Occipital lobe (tissue), 2 donors: Measurements from ENCODE around the gene WDR86. TPM values are rescaled to one million over a fixed set of nuclear protein-coding genes. Genes with fewer than 3 reads are reported as not detected.

Source experiments
- DNase-seq: peaks from one replicate; lab custom pipeline; 2025; lab: John Stamatoyannopoulos, UW
- total RNA-seq: library from RNA; depleted of rRNA; stranded (reverse); fragments of >200 nt; gene quantifications from one replicate; pipeline ENCODE4 v1.2.3, GENCODE V29; 2014

Gene WDR86
- total RNA-seq, 1 donor from 2014 or later, result 50.2 TPM

- no peak for DNase-seq
Measured at GRCh38 chr7:151406886-151407583, 2.8 kb downstream of the WDR86 start.

- DNase-seq, result no peak
Measured at GRCh38 chr7:151406051-151406875, 3.6 kb downstream of the WDR86 start.

GRCh38 chr7:151405588-151405987 is 4.2 kb downstream of the WDR86 start:
- DNase-seq, result no peak

DNA sequence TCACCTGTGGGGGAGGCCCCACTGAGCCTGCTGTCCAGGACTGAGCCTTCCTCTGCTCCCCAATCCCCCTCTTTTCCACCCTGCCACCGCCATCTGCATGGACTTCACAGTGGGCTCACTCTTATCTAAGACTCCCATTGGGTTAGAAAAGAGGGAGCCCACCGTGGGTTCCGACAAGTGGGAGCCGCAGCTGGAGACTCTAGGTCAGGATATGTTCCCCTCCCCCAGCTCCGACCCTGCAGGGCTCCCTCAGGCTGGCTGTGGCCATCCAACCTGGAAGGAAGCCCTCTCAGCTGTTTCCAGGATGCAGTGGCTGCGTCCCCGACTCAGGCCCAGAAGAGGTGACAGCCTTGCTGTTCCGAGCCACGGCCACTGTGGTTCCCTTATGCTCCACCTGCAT is 4.8 kb downstream of the WDR86 start:
- DNase-seq, result no peak

- no peak for DNase-seq
Measured at GRCh38 chr7:151404216-151405011, 5.4 kb downstream of the WDR86 start.

- no peak for DNase-seq
Measured at GRCh38 chr7:151403764-151404163, 6.1 kb downstream of the WDR86 start.

GRCh38 chr7:151402029-151402835 is 7.6 kb downstream of the WDR86 start:
- no peak for DNase-seq

GRCh38 chr7:151400626-151401315 is 9.1 kb downstream of the WDR86 start:
- DNase-seq, result no peak

- DNase-seq, result no peak
Measured at GRCh38 chr7:151399906-151400305, 9.9 kb downstream of the WDR86 start.

DNA sequence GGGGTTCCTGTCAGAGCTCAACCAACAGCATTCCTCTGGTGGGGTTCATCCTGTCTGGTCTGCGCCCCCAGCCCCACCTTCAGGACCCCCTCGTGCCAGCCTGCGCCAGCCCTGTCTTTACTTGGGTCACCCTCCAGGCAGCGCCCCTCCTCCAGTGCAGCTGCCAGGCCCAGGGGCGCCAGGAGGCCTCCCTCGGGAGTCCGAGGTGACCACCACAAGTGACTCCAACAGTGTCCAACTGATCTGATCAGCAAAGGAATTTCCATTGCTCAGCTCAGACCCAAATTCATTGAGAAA is 10.6 kb downstream of the WDR86 start:
- no peak for DNase-seq

DNA sequence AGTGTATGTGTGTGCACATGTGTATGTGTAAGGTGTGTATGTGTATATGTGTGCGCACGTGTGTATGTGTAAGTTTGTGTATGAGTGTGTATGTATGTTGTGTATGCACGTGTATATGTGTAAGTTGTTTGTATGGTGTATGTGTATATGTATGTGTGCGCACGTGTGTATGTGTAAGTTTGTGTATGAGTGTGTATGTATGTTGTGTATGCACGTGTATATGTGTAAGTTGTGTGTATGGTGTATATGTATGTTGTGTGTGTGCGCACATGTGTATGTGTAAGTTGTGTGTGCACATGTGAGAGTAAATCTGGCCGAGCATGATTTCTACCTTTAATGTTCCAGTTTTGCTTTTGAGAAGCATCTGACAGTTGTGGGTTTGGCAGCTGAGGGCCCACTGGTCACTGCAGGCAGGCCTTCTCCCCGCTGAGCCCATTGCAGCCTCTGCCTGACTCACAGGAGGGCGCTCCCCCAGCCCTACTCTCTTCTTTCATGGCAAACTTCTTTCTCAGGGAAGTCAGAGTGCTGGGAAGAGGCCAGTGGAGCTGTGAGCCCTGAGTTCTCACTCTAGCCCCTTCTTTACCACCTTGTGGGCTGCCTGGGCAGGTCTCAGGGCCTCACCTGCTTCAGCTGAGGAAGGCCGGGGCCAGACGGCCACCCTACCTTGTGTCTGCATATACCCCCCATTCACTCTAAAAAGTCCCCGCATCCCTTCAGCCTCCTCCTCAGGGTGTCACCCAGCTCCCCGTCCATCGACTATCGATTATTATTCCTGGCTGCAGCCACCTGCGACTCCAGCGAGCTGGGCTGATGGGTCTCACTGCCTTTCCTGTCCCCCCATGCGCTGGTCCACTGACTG is 11.2 kb downstream of the WDR86 start:
- no peak for DNase-seq

- DNase-seq, result no peak
Measured at GRCh38 chr7:151397026-151397425, 12.8 kb downstream of the WDR86 start.

DNA sequence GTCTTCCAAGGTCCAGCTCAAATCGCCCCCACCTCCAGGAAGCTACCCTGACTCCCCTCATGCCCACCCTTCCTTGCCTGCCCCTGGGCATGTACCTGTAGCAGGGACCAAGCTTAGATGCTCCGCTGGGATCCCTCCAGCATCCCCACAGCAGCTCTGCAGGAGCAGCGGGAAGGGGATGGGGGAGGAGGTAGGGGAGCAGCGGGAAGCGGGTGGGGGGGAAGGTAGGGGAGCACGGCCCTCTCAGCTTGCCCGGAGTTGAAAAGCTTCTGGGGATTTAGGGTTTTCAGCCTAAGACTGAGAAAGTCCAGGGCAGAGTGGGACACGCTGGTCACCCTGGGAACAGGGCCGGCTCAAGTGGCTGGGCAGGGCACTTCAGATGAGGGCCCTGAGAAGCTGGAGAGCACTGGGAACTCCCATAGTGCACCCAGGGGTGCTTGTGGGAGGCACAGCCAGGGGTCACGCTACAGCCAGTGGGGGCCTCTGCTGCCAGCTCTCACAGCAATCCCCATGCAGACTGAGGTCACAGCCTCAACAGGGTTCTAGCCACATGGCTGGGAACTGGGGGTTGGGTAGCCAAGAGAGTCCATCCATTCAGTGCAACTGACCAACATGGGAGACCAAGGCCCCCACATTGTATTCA is 13.4 kb downstream of the WDR86 start:
- no peak for DNase-seq

GRCh38 chr7:151395036-151395367 is 14.8 kb downstream of the WDR86 start:
- no peak for DNase-seq

DNA sequence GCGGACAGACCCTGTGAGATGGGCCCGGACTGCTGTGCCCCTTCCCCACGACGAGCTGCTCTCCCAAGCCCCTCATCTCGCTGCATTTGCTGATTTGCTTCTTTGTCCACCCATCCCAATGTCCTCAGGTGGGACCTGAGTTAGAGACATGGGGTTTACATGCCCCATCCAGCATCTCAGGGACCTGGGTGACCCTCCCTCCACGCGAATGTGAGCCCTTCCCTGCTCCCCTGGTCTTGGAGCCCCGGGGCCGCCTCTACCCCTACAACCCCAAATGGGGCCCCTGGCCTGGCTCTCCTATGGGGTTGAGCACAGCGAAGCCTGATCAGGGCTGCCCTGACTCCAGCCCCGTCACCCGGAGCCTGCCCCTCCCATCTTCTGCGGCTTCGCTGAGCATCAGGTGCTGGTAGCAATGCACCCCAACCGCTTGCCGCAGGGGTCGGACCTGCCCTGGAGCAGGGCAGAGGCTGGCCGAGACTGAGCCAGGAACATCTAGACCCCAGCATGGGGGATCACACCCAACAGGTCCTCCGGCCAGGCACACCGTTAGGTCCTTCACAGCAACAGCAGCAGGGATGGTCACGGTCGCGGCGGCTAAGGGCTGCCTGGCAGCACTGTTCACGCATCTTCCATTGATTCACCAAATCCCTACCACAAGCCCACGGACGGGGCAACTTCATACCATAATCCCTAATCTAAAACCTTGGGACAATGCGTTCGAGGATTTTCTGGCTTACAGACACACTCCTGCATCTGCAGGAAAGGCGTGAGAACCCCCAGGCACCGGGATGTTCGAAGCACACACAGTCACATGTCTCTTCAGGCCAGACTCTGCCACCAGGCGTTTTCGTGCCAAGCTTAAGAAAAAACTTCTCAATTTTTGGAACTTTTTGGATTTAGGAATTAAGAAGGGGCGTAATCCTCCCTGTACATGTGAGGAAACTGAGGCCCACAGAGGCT is 15.5 kb downstream of the WDR86 start:
- DNase-seq, result no peak

- DNase-seq, result no peak
Measured at GRCh38 chr7:151393031-151393977, 16.5 kb downstream of the WDR86 start.

DNA sequence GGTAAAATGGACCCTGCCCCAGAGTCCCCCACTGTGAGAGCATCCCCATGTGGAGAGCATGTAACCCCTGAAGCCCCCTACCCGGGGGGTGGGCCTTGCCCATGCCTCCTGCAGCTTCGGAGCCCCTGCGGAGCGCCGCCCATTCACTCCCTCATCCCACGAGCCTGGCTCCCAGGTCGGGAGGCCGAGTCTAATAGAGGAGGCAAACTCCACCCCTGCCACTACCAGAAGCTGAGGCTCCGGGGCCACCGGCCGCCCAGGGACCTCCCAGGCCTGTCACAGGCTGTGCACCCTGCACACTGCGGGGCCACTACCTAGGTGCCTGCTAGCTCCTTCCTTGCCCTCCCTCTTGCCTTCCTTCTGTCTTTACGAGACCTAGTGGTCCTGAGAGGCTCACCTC is 17.4 kb downstream of the WDR86 start:
- no peak for DNase-seq
